AG10803 (cell line): ENCODE results near the gene NFAM1.
A peak's percentile ranks its signal among the peaks of the same experiment; 100 is the strongest.

Experiments
- DNase-seq: peaks from one replicate; pipeline ENCODE4 v3.0.0; 2010; ENCODE audit warnings: low read depth
- H3K4me3 ChIP-seq: 2 replicates; pipeline ENCODE4 v1.5.1; 2011; ENCODE audit warnings: mild to moderate bottlenecking, low read length, control low read depth
- TF ChIP-seq, protein P1 (sequence below): conservative IDR thresholded peaks from 2 replicates; pipeline ENCODE4 v1.5.1; 2011; ENCODE audit warnings: mild to moderate bottlenecking, low read length, control low read depth, inconsistent platforms

The NFAM1 gene

DNA sequence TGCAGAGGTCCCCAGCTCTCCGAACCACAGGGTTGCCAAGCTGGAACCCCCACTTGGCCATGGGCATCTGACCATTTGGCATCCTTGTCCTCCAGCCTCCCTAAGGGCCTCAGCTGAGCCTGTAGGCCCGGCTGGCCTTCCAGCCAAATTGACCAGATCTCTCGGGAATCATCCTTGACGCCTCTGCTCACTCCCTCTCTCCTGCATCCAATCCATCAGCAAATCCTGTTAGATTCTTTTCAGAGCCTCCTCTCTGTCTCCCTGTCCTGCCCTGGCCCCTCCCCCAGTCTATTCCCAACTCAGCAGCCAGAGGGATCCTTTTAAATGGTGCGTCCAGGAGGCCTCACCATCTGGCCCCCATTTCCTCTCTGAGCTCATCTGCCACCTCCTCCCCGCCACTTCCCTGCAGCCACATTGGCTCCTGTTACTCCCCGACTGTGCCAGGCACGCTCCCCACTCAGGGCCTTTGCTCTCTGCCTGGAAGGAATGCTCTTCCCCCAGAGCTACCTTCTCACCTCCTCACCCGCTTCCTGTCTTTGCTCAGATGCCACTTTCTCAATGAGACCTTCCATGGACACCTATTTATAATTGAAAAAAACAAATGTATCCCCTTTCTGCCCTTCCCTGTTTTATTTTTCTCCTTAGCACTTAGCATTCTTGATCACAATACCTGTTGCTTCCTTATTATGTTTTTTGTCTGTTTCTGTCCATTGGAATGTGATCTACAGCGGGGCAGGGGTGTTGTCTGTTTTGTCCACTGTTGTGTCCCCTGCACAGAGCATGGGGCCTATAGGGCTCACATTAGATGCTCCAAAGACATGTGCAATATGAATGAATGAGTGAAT, 78.1 kb downstream of the NFAM1 start:
- TF ChIP-seq, protein P1, sequence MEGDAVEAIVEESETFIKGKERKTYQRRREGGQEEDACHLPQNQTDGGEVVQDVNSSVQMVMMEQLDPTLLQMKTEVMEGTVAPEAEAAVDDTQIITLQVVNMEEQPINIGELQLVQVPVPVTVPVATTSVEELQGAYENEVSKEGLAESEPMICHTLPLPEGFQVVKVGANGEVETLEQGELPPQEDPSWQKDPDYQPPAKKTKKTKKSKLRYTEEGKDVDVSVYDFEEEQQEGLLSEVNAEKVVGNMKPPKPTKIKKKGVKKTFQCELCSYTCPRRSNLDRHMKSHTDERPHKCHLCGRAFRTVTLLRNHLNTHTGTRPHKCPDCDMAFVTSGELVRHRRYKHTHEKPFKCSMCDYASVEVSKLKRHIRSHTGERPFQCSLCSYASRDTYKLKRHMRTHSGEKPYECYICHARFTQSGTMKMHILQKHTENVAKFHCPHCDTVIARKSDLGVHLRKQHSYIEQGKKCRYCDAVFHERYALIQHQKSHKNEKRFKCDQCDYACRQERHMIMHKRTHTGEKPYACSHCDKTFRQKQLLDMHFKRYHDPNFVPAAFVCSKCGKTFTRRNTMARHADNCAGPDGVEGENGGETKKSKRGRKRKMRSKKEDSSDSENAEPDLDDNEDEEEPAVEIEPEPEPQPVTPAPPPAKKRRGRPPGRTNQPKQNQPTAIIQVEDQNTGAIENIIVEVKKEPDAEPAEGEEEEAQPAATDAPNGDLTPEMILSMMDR, result peak; percentile 28
- DNase-seq, result peak; percentile 67
- no peak overlapping the region for H3K4me3 ChIP-seq

DNA sequence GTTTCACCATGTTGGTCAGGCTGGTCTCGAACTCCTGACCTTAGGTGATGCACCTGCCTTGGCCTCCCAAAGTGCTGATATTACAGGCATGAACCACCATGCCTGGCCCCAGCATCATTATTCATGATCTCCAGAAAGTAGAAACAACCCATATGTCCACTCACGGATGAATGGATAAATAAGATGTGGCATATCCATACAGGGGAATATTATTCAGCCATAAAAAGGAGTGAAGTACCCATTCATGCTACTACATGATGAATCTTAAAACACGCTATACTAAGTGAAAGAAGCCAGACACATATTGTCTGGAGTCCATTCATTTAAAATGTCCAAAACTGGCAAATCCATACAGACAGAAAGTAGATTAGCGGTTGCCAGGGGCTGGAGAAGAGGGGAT, 81.8 kb downstream of the NFAM1 start:
- TF ChIP-seq, protein P1, result no peak
- no peak for DNase-seq
- H3K4me3 ChIP-seq, result no peak overlapping the region

DNA sequence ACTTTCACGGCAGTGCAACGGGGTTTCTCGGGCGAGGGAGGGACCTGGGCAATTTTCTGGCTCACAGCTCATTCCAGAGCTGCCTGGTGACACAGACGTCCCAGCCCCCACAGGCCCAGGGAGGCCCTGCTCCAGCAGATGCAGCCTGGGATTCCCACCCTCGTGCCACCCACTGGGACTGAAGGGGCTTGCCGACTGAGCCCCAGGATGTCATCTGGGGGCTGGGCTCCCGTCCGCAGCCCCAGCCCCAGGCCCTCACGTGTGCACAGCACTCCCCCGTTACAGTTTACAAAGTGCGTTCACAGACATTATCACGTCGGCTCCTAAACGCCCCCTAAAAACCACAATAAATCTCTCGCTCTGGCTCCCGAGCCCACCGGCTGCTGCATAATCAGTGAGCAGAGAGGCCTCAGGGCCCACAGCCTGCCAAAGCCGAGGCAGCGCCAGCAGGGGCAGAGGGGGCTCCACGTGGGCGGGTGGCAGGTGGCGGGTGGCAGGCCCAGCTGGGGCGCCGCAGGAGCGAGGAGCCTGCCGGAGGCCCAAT, 84.8 kb downstream of the NFAM1 start:
- TF ChIP-seq, protein P1, result no peak
- H3K4me3 ChIP-seq, result no peak overlapping the region
- no peak for DNase-seq

DNA sequence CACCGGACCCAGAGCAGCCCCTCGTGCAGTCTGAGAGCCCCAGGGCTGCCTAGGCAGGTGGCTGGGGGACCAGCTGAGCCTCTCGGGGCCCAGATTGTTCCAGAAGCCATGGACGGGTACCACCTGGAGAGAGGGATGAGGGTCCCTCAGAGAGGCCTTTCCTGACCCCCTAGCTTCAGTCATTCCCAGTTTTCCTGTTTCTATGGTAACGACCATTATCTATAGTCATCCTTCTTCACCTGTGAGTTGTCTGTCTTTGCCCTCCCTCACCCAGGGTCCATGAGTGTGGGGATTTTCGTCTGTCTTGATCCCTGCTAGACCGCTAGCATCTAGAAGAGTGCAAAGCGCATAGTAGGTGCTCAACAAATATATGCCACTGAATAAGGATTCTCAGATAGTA, 85.5 kb downstream of the NFAM1 start:
- DNase-seq, result no peak
- TF ChIP-seq, protein P1, result no peak
- no peak overlapping the region for H3K4me3 ChIP-seq

DNA sequence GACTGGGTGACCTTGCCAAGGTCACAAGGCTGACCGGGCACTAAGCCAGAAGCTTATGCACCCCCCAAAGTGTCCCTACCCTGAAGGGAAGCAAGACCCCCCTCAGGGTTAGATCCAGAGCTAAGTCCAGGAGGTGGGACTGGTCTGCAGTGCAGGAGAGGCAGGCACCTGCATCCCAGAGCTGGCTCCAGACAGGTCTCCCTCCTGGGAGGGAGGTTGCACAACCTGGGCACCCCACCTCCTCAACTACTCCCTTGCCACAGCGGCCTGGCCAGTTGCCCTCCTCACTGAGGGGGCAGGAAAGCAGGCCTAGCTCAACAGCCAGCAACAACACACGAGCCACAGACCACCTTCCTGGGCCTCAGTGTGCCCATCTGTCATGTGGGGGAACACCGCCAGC, 86.7 kb downstream of the NFAM1 start:
- DNase-seq, result no peak
- no peak overlapping the region for H3K4me3 ChIP-seq
- TF ChIP-seq, protein P1, result no peak

DNA sequence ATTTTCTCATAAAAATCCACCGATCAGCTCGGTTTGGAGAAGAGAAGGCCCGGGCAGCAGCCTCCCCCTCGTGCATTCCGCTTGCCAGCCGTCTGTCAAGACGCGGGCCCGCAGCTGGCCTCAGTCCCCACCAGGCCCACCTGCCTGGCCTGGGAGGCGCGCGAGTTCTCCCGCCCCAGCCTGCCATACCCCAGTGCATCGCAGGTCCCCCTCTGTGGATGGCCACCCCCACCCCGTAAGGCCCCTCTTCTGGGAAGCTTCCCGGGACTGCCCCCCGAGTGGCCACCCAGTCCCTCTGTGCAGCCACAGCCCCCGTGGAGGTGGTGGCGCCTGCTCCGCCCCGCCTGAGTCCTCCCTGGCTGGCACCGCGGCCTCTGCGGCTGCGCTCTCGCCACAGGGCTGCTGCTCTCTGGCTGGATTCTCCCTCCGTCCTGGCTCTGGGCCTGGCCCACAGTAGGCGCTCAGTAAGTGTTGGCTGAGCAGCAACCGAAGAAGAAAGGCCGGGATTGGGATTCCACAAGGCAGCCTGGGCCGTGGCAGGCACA, 87.8 kb downstream of the NFAM1 start:
- 0 out of 2 replicates have a peak overlapping the region, but pooled peaks have one; percentile 5 for H3K4me3 ChIP-seq

More for the DNA sequence above, 87.8 kb downstream of the NFAM1 start:
- TF ChIP-seq, protein P1, result no peak
- DNase-seq, result peak; percentile 37
